Omental fat pad (tissue), 4 donors: ENCODE data around the gene ST8SIA5. TPM values are rescaled to one million over a fixed set of nuclear protein-coding genes. Genes with fewer than 3 reads are reported as not detected.
A peak's percentile ranks its signal among the peaks of the same experiment; 100 is the strongest.

ENCODE experiments used
- ATAC-seq: fragments of 150-250 bp; one replicate; pipeline ENCODE4 v1.9.1; 2016; ENCODE audit warnings: mild to moderate bottlenecking, moderate library complexity; ENCODE audit not compliant: low FRiP score
- DNase-seq: peaks from one replicate; pipeline ENCODE4 v3.0.0-alpha.2; 2019; ENCODE audit warnings: low spot score
- total RNA-seq, 4 donors: library from RNA; depleted of rRNA; stranded (reverse); fragments of >200 nt; gene quantifications; one replicate each; pipeline ENCODE4 v1.1.0, GENCODE V29; 2016
- TF ChIP-seq, protein P1 (sequence below), 3 donors: fragments of 450-650 bp; IDR thresholded peaks; one replicate each; pipeline ENCODE4 v1.5.1; 2016 to 2017; ENCODE audit warnings: antibody characterized with exemption in 3 of 3, mild to moderate bottlenecking in 3 of 3, moderate library complexity in 2 of 3

The ST8SIA5 gene
- total RNA-seq, 4 donors from 2014 or later: 0.50 TPM; not detected in 3

DNA sequence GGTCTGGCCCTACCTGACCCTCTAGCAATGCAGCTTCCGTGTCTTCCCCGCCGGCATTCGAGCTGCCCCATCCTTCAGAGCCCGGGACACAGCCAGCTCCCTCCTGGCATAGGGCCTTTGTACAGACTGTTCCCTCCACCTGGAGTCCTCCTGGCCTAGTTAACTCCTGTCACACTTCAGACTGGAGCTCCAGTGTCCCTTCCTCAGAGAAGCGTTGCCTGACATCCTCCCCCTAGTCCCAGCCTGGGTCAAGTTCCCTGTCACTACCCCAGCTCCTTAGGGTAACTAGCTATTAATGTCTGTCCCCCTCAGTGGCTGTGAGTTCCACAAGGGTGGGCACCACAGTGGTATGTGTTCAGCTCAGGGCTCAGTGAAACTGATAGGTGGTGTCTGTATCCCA, 54.4 kb downstream of the ST8SIA5 start:
- no peak for ATAC-seq
- no peak for DNase-seq

DNA sequence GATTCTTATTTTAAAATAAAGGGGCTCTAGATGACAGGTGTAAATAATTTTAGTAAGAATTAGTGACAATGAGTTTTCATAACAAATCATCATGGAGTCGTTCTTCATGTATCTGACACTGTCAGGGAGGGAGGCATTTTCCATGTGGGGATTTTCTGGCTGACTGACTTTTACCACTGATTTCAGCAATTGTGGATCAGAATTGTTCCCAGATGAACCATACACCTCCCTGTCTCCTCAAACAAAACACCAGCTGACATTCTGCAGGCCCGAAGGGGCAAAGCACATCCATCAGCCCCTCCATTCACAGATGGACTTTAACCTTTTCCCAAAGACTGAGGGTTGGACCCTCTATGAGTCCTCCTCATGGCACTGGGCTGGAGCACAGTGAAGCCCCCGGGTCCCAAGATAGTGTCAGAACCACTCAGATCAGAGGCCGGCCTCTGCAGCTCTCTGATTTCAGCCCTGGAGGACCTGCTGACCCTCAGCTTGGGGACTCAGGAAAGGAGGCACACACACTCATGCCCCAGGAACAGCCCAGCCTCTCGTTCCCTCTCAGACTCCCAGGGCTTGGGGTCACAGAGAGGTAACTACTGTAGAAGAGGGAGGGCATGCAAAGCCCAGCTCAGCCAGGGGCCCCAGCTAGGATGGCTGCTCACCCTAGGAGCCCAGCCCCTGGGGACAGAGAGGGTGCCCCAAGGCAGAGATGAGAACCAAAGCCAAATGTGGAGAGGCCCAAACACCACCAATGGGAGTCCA, 56.6 kb downstream of the ST8SIA5 start:
- DNase-seq (no peak), ATAC-seq (peak; percentile 19)
- TF ChIP-seq, protein P1, sequence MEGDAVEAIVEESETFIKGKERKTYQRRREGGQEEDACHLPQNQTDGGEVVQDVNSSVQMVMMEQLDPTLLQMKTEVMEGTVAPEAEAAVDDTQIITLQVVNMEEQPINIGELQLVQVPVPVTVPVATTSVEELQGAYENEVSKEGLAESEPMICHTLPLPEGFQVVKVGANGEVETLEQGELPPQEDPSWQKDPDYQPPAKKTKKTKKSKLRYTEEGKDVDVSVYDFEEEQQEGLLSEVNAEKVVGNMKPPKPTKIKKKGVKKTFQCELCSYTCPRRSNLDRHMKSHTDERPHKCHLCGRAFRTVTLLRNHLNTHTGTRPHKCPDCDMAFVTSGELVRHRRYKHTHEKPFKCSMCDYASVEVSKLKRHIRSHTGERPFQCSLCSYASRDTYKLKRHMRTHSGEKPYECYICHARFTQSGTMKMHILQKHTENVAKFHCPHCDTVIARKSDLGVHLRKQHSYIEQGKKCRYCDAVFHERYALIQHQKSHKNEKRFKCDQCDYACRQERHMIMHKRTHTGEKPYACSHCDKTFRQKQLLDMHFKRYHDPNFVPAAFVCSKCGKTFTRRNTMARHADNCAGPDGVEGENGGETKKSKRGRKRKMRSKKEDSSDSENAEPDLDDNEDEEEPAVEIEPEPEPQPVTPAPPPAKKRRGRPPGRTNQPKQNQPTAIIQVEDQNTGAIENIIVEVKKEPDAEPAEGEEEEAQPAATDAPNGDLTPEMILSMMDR (IDR thresholded peaks at IDR 0.05): no peak

More for the DNA sequence above, 54.4 kb downstream of the ST8SIA5 start:
- TF ChIP-seq, protein P1 (IDR thresholded peaks at IDR 0.05): no peak

DNA sequence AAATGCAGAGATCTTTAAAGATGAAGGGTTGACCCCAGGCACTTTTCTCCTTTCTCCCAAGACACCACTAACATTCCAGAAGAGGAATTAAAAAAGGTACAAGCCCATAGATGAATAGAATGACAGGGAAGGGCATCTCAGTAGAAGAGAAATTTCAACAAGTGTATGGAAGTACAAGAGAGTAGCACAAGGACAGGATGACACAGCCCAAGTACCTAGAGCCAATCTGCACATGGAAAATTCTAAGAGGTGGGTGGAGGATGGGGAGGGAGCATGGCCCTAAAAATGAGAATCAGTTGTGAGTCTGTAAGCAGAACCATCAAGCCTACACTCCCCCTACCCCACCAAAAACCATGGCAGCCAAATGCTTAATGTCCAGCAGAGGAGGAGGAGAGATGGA, 60.2 kb downstream of the ST8SIA5 start:
- TF ChIP-seq, protein P1 (IDR thresholded peaks at IDR 0.05): no peak
- DNase-seq (no peak), ATAC-seq (no peak)

DNA sequence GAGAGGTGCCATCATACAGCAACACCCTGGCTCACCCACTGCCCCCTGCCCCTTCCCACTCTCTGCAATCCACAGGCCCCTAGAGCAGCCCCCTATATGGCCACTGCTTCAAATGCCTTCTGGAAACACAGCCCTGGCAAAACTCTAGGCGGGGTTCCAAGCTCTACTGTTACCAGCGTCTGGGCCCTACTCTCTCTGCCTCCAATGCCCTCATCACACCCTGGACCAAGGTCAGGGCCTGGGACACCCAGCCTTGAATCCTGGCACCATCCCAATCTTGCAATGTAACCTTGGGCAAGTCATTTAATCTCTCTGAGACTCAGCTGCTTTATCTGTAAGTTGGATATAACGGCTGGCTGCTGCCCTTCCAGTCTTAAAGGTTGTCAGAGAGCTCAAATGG, 60.6 kb downstream of the ST8SIA5 start:
- ATAC-seq (no peak), DNase-seq (no peak)
- TF ChIP-seq, protein P1 (IDR thresholded peaks at IDR 0.05): no peak

DNA sequence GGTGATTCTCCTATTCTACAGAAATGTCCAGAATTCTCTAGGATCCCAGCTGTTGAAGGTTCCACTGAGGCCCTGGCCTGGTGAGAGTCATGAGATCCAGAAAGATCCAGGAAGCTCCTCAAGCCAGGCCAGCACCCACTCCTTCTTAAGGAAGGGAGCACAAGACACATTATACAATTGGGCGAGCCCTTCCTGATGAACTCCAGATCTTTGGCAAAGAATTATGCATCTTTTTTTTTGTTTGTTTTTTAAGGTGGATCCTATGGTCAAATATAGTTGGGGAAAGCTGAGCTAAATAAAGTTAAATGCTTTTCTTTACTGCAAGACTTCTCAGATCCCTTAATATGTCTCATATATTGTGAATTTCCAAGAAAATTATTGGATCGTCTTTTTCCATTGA, 62.9 kb downstream of the ST8SIA5 start:
- DNase-seq: no peak
- TF ChIP-seq, protein P1 (IDR thresholded peaks at IDR 0.05): no peak
- ATAC-seq: no peak

DNA sequence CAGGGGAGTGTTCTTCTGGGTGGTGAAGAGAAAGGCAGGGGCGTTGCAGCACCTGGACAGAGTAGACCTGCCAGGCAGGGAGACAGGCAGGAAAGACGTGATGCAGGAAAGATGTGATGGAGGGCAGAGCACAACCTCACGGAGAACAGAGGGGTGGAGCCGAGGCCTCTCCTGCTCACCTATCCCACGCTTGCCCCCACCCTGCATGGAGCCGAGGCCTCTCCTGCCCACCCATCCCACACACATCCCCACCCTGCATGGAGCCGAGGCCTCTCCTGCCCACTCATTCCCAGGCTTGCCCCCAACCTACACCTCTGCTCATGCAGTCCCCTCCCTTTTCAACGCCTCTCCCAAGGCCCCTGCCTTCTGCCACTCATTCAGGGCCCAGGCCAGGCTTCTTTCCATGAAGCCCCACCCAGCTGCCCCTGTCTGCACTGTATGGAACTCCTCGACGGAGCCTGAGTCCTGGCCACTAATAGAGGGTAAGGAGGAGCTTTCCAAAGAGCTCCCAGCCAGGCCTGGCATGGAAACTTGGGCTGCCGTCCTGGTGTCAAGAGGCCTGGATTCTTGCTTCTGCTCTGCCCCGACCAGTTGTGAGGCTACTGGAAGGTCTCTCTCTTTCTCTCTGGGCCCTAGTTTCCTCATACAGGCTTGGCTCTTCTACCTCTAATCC, 67.9 kb downstream of the ST8SIA5 start:
- ATAC-seq (no peak), DNase-seq (no peak)
- TF ChIP-seq, protein P1 (IDR thresholded peaks at IDR 0.05): no peak

DNA sequence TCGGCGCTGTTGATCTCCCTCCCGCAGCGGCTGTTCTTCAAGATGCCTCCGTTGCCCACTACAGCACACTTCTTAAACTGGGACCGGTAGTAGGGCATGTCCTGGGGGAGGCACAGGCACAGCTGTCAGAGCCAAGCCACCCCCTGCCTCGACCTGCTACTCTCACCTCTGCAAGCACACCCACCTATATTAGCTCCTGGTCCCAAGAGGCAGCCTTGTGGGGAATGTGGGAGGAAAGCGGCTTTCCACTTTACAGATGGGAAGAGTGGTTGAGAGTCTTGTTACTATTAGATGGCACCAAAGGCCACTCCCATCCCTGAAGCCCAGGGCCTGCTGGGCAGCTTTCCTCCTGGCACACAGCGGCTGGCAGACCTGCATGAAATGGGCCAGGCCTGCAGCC, 70.7 kb downstream of the ST8SIA5 start:
- no peak for ATAC-seq
- TF ChIP-seq, protein P1 (IDR thresholded peaks at IDR 0.05): no peak
- no peak for DNase-seq
